HepG2 (cell line): ENCODE results near the gene KANK4. TPM values are rescaled to one million over a fixed set of nuclear protein-coding genes. Genes with fewer than 3 reads are reported as not detected.

Experiments
- BCL6 ChIP-seq: IDR thresholded peaks from 2 replicates; pipeline ENCODE4 v1.6.1; 2016; ENCODE audit warnings: missing genetic modification reagents, missing compliant biosample characterization
- CENPT ChIP-seq: sonication (generic); formaldehyde crosslinking; IDR thresholded peaks from 2 replicates; pipeline ENCODE4 v1.8.0; 2022; ENCODE audit warnings: low read depth, mild to moderate bottlenecking, moderate library complexity, missing genetic modification reagents
- ELF1 ChIP-seq: sonication (generic); formaldehyde crosslinking; IDR thresholded peaks from 2 replicates; pipeline ENCODE4 v1.4.0; 2020; ENCODE audit warnings: missing genetic modification reagents
- FOXJ3 ChIP-seq: sonication (generic); formaldehyde crosslinking; IDR thresholded peaks from 2 replicates; pipeline ENCODE4 v1.4.0; 2020; ENCODE audit warnings: missing genetic modification reagents, mild to moderate bottlenecking, borderline replicate concordance
- HDAC6 ChIP-seq: fragments of 200-600 bp; sonication (generic); IDR thresholded peaks from 2 replicates; pipeline ENCODE4 v1.7.0; 2017; ENCODE audit warnings: mild to moderate bottlenecking, antibody characterized with exemption, low read length, low read depth
- HNRNPK ChIP-seq: fragments of 200-400 bp; formaldehyde crosslinking; IDR thresholded peaks from 2 replicates; pipeline ENCODE4 v1.6.1; 2018; ENCODE audit warnings: low read length, low read depth, moderate library complexity, mild to moderate bottlenecking; ENCODE audit not compliant: poor library complexity, severe bottlenecking
- KLF16 ChIP-seq, 2 experiments: sonication (generic) in 1 of 2; formaldehyde crosslinking in 1 of 2; IDR thresholded peaks; 2 replicates each; pipeline versions ENCODE4 v1.6.1 to v1.8.0; 2016 to 2023; ENCODE audit warnings: missing genetic modification reagents in 2 of 2, missing compliant biosample characterization in 1 of 2
- PHF8 ChIP-seq: sonication (generic); formaldehyde crosslinking; IDR thresholded peaks from 2 replicates; pipeline ENCODE4 v1.5.0; 2020; ENCODE audit warnings: missing genetic modification reagents
- POLR2AphosphoS5 ChIP-seq: IDR thresholded peaks from 2 replicates; pipeline ENCODE4 v1.6.1; 2012; ENCODE audit warnings: low read depth, low read length
- PPARG ChIP-seq: conservative IDR thresholded peaks from 2 replicates; pipeline ENCODE4 v1.6.1; 2016; ENCODE audit warnings: missing biosample characterization, missing genetic modification reagents
- SMAD9 ChIP-seq: sonication (generic); formaldehyde crosslinking; IDR thresholded peaks from 2 replicates; pipeline ENCODE4 v1.5.1; 2020; ENCODE audit warnings: mild to moderate bottlenecking, missing genetic modification reagents
- SOX13 ChIP-seq, 3 experiments: fragments of 450-650 bp in 1 of 3; sonication (generic) in 1 of 3; formaldehyde crosslinking in 1 of 3; IDR thresholded peaks in 2 of 3; conservative IDR thresholded peaks in 1 of 3; 2 replicates each; pipeline versions ENCODE4 v1.5.0 to v1.6.1; 2016 to 2020; ENCODE audit warnings: antibody characterized with exemption in 1 of 3, mild to moderate bottlenecking in 1 of 3, missing compliant biosample characterization in 1 of 3, missing genetic modification reagents in 1 of 3, moderate library complexity in 1 of 3
- SP140L ChIP-seq: sonication (generic); formaldehyde crosslinking; IDR thresholded peaks from 2 replicates; pipeline ENCODE4 v1.4.0; 2020; ENCODE audit warnings: missing genetic modification reagents, borderline replicate concordance
- TARDBP ChIP-seq: sonication (generic); formaldehyde crosslinking; IDR thresholded peaks from 2 replicates; pipeline ENCODE4 v1.8.0; 2022; ENCODE audit warnings: mild to moderate bottlenecking, missing genetic modification reagents
- TBL1XR1 ChIP-seq: fragments of 150-350 bp; IDR thresholded peaks from 2 replicates; pipeline ENCODE4 v1.6.1; 2014; ENCODE audit warnings: borderline replicate concordance, low read length; ENCODE audit not compliant: partially characterized antibody
- TBX2 ChIP-seq: sonication (generic); formaldehyde crosslinking; IDR thresholded peaks from 2 replicates; pipeline ENCODE4 v1.5.0; 2020; ENCODE audit warnings: missing genetic modification reagents, mild to moderate bottlenecking, borderline replicate concordance
- ZBTB7B ChIP-seq: sonication (generic); formaldehyde crosslinking; IDR thresholded peaks from 2 replicates; pipeline ENCODE4 v1.4.0; 2020; ENCODE audit warnings: missing genetic modification reagents
- ZMYM3 ChIP-seq: sonication (generic); formaldehyde crosslinking; IDR thresholded peaks from 2 replicates; pipeline ENCODE4 v1.5.1; 2020; ENCODE audit warnings: mild to moderate bottlenecking, missing genetic modification reagents
- ZNF124 ChIP-seq: sonication (generic); formaldehyde crosslinking; IDR thresholded peaks from 2 replicates; pipeline ENCODE4 v1.4.0; 2020; ENCODE audit warnings: missing genetic modification reagents
- ZNF180 ChIP-seq: sonication (generic); formaldehyde crosslinking; IDR thresholded peaks from 2 replicates; pipeline ENCODE4 v1.4.0; 2020; ENCODE audit warnings: low read depth, missing genetic modification reagents, borderline replicate concordance
- ZNF253 ChIP-seq: sonication (generic); formaldehyde crosslinking; IDR thresholded peaks from 2 replicates; pipeline ENCODE4 v1.8.0; 2022; ENCODE audit warnings: mild to moderate bottlenecking, missing genetic modification reagents, borderline replicate concordance
- ZNF3 ChIP-seq: IDR thresholded peaks from 2 replicates; pipeline ENCODE4 v1.7.0; 2017; ENCODE audit warnings: inconsistent platforms
- ZNF331 ChIP-seq: sonication (generic); formaldehyde crosslinking; IDR thresholded peaks from 2 replicates; pipeline ENCODE4 v1.4.0; 2020; ENCODE audit warnings: missing genetic modification reagents
- ZNF354B ChIP-seq: sonication (generic); formaldehyde crosslinking; IDR thresholded peaks from 2 replicates; pipeline ENCODE4 v1.8.0; 2022; ENCODE audit warnings: mild to moderate bottlenecking, missing genetic modification reagents
- ZNF556 ChIP-seq: sonication (generic); formaldehyde crosslinking; IDR thresholded peaks from 2 replicates; pipeline ENCODE4 v1.4.0; 2020; ENCODE audit warnings: mild to moderate bottlenecking, missing genetic modification reagents, borderline replicate concordance
- ZNF672 ChIP-seq: sonication (generic); formaldehyde crosslinking; IDR thresholded peaks from 2 replicates; pipeline ENCODE4 v1.8.1; 2022; ENCODE audit warnings: missing genetic modification reagents
- ZNF75D ChIP-seq: sonication (generic); formaldehyde crosslinking; IDR thresholded peaks from 2 replicates; pipeline ENCODE4 v1.8.1; 2023; ENCODE audit warnings: missing genetic modification reagents, mild to moderate bottlenecking, borderline replicate concordance
- polyA plus RNA-seq, 8 experiments: library from polyadenylated mRNA; depleted of rRNA in 3 of 8; stranded (reverse) in 7 of 8; unstranded in 1 of 8; fragments of >200 nt; fragmentation: Illumina TruSeq in 4 of 8; extraction: Trizol in 4 of 8; gene quantifications; 2 replicates each; pipeline versions ENCODE4 v1.2.1 to v1.2.3, GENCODE V29; 2011 to 2016; ENCODE audit warnings: low read depth in 4 of 8, missing spikeins in 1 of 8, mixed read lengths in 1 of 8; ENCODE audit not compliant: insufficient read depth in 1 of 8
- total RNA-seq, 5 experiments: library from RNA; depleted of rRNA; stranded (reverse); fragments of >200 nt; fragmentation: Illumina TruSeq; extraction: Trizol; gene quantifications; 2 replicates each; pipeline ENCODE4 v1.2.3, GENCODE V29; 2016; ENCODE audit warnings: low read depth in 1 of 5
- TF ChIP-seq, protein P1 (sequence below): sonication (generic); formaldehyde crosslinking; IDR thresholded peaks from 2 replicates; pipeline ENCODE4 v1.9.0; 2021; ENCODE audit warnings: missing genetic modification reagents, borderline replicate concordance
- TF ChIP-seq, protein P2 (sequence below): sonication (generic); formaldehyde crosslinking; IDR thresholded peaks from 2 replicates; pipeline ENCODE4 v1.8.0; 2023; ENCODE audit warnings: mild to moderate bottlenecking, missing genetic modification reagents

KANK4 gene
- total and polyA plus RNA-seq, 2 of the 13 experiments (the other 11 are each of a cell fraction or from before 2014, with no cell fraction given) = 16.1 to 25.7 TPM

DNA sequence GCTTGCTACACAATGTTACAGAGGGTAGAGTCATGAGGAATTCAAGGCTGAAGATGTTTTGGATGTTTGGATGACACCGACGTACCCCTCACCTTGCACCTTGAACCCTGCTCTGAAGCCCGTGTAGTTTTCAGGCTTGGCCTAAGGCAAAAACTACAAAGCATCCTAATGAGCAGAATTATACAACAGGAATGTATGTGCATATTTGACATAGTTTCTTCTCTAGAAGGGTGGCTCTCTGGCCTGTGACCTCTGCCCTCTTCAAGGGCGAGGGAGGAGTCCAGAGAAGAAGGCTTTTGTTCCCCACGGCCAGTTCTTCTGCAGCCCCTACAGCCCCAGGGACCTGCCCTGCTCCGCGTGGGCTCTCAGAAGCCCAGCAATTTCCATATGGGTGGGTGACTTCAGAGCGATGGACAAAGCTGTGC is 81.3 kb downstream of the KANK4 start (continued):
- TF ChIP-seq, protein P1, sequence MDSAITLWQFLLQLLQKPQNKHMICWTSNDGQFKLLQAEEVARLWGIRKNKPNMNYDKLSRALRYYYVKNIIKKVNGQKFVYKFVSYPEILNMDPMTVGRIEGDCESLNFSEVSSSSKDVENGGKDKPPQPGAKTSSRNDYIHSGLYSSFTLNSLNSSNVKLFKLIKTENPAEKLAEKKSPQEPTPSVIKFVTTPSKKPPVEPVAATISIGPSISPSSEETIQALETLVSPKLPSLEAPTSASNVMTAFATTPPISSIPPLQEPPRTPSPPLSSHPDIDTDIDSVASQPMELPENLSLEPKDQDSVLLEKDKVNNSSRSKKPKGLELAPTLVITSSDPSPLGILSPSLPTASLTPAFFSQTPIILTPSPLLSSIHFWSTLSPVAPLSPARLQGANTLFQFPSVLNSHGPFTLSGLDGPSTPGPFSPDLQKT (CRISPR knock-in tag) = no peak
- peak; percentile 67; the same call in 1 of the 2 replicates for TF ChIP-seq FOXJ3 (CRISPR knock-in tag)
- TF ChIP-seq SOX13 (IDR thresholded peaks at IDR 0.05) = peak; percentile 64; the same call in 1 of the 2 replicates
- peak in 1 of 2 experiments; percentile 95; a peak in 2 of 4 replicates for TF ChIP-seq SOX13 (CRISPR knock-in tag; conservative IDR thresholded peaks at IDR 0.05 in 1 of 2, IDR thresholded peaks at IDR 0.05 in 1 of 2)
- TF ChIP-seq, protein P2, sequence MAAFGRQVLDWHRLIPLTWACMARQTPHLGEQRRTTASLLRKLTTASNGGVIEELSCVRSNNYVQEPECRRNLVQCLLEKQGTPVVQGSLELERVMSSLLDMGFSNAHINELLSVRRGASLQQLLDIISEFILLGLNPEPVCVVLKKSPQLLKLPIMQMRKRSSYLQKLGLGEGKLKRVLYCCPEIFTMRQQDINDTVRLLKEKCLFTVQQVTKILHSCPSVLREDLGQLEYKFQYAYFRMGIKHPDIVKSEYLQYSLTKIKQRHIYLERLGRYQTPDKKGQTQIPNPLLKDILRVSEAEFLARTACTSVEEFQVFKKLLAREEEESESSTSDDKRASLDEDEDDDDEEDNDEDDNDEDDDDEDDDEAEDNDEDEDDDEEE (CRISPR knock-in tag) = 0 out of 2 replicates have a peak, but pooled peaks have one; percentile 44
- TF ChIP-seq ELF1 (CRISPR knock-in tag) = no peak
- peak; percentile 80; the same call in 1 of the 2 replicates for TF ChIP-seq ZBTB7B (CRISPR knock-in tag)
- TF ChIP-seq ZNF354B (CRISPR knock-in tag) = no peak
- TF ChIP-seq BCL6 (CRISPR knock-in tag) = peak; percentile 83
- TF ChIP-seq PHF8 (CRISPR knock-in tag) = peak; percentile 40; the same call in 1 of the 2 replicates
- TF ChIP-seq ZMYM3 = peak; percentile 63; the same call in 1 of the 2 replicates
- TF ChIP-seq KLF16 (CRISPR knock-in tag; IDR thresholded peaks at IDR 0.05) = peak in 1 of 2 experiments; percentile 33; a peak in 1 of 4 replicates
- no peak for TF ChIP-seq ZNF253
- TF ChIP-seq ZNF331 (CRISPR knock-in tag) = peak; percentile 75; the same call in 1 of the 2 replicates
- peak; percentile 42; the same call in 1 of the 2 replicates for TF ChIP-seq ZNF124 (CRISPR knock-in tag)
- TF ChIP-seq ZNF75D (CRISPR knock-in tag) = no peak
- peak; percentile 87 for TF ChIP-seq PPARG (CRISPR knock-in tag)
- TF ChIP-seq SMAD9 (CRISPR knock-in tag) = no peak
- TF ChIP-seq POLR2AphosphoS5 = no peak
- no peak for TF ChIP-seq SP140L (CRISPR knock-in tag)
- peak; percentile 89 for TF ChIP-seq TARDBP (CRISPR knock-in tag)
- peak; percentile 91 for TF ChIP-seq TBX2 (CRISPR knock-in tag)
- TF ChIP-seq HNRNPK = no peak
- TF ChIP-seq CENPT (CRISPR knock-in tag) = no peak
- TF ChIP-seq ZNF672 (CRISPR knock-in tag) = no peak
- no peak for TF ChIP-seq ZNF180 (CRISPR knock-in tag)
- peak; percentile 60; the same call in 1 of the 2 replicates for TF ChIP-seq ZNF556 (CRISPR knock-in tag)
- TF ChIP-seq HDAC6 = no peak
- no peak for TF ChIP-seq ZNF3 (CRISPR knock-in tag)
- TF ChIP-seq TBL1XR1 = peak; percentile 79
